Endothelial cell (in vitro differentiated cells): Measurements from ENCODE around the gene CBLL2. TPM values are rescaled to one million over a fixed set of nuclear protein-coding genes. Genes with fewer than 3 reads are reported as not detected.
"Not testable (repeated sequence)": the region's sequence is repeated elsewhere in the genome, so short reads cannot be mapped to it uniquely, and the experiment has no call there.

Experiments
- DNase-seq: peaks from one replicate; pipeline ENCODE4 v3.0.0; 2021; ENCODE audit warnings: low spot score
- H3K27ac Mint-ChIP-seq: one replicate; pipeline ENCODE4 v1.8.0; 2021; ENCODE audit warnings: mixed read lengths, inconsistent platforms; ENCODE audit not compliant: unreplicated experiment
- H3K27me3 Mint-ChIP-seq: one replicate; pipeline ENCODE4 v1.8.0; 2021; ENCODE audit warnings: mild to moderate bottlenecking, moderate library complexity, mixed read lengths, inconsistent platforms; ENCODE audit not compliant: unreplicated experiment
- H3K36me3 Mint-ChIP-seq: one replicate; pipeline ENCODE4 v1.8.0; 2021; ENCODE audit warnings: mild to moderate bottlenecking, low read depth, mixed read lengths, inconsistent platforms; ENCODE audit not compliant: unreplicated experiment
- H3K4me1 Mint-ChIP-seq: one replicate; pipeline ENCODE4 v1.8.0; 2021; ENCODE audit warnings: mild to moderate bottlenecking, mixed read lengths, inconsistent platforms; ENCODE audit not compliant: unreplicated experiment
- H3K4me3 Mint-ChIP-seq: one replicate; pipeline ENCODE4 v1.8.0; 2021; ENCODE audit warnings: mild to moderate bottlenecking, mixed read lengths, inconsistent platforms; ENCODE audit not compliant: unreplicated experiment
- H3K9me3 Mint-ChIP-seq: one replicate; pipeline ENCODE4 v1.8.0; 2021; ENCODE audit warnings: mixed read lengths, inconsistent platforms; ENCODE audit not compliant: unreplicated experiment
- total RNA-seq: library from RNA; stranded (reverse); fragmentation: NEBNext Ultra II Directional; extraction: Animal tissue kit (Norgen Biotek cat#: 25700); gene quantifications from one replicate; pipeline ENCODE4 v1.2.1, GENCODE V29; 2021; ENCODE audit not compliant: unreplicated experiment
- TF ChIP-seq, protein P1 (sequence below): fragments of 200-600 bp; sonication (generic); IDR thresholded peaks from one replicate; pipeline ENCODE4 v1.5.0; 2021; ENCODE audit warnings: antibody characterized with exemption; ENCODE audit not compliant: unreplicated experiment

Gene CBLL2
- total RNA-seq, 1 donor from 2014 or later, result not detected

DNA sequence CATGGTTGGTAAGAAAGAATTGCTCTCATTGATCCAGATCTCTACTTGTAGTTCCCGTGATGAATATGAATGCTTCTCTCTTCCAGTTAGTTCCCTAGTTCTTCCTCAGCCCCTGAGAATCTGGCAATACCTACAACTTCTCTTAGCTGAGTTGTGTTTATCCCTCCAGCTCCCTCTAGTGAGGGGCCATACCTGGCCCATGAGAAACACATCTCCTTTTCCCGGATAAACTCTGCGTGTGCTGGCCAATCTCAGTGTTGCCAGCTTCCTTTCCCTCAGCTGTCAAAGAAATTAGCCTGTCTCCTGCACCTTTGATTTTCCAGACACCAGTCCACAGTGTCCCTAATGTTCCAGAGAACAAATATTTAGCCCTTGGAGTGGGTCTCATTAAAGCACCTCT, 5.7 kb downstream of the CBLL2 start:
- Mint-ChIP-seq H3K27me3 (peaks cover 3% of the 10 kb centered on the region), H3K27ac (no peak overlapping the region), H3K4me3 (no peak overlapping the region), H3K9me3 (no peaks in the 10 kb centered on the region), H3K4me1 (no peaks in the 10 kb centered on the region), H3K36me3 (no peaks in the 10 kb centered on the region)
- DNase-seq, result no peak
- TF ChIP-seq, protein P1, sequence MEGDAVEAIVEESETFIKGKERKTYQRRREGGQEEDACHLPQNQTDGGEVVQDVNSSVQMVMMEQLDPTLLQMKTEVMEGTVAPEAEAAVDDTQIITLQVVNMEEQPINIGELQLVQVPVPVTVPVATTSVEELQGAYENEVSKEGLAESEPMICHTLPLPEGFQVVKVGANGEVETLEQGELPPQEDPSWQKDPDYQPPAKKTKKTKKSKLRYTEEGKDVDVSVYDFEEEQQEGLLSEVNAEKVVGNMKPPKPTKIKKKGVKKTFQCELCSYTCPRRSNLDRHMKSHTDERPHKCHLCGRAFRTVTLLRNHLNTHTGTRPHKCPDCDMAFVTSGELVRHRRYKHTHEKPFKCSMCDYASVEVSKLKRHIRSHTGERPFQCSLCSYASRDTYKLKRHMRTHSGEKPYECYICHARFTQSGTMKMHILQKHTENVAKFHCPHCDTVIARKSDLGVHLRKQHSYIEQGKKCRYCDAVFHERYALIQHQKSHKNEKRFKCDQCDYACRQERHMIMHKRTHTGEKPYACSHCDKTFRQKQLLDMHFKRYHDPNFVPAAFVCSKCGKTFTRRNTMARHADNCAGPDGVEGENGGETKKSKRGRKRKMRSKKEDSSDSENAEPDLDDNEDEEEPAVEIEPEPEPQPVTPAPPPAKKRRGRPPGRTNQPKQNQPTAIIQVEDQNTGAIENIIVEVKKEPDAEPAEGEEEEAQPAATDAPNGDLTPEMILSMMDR, result no peak

DNA sequence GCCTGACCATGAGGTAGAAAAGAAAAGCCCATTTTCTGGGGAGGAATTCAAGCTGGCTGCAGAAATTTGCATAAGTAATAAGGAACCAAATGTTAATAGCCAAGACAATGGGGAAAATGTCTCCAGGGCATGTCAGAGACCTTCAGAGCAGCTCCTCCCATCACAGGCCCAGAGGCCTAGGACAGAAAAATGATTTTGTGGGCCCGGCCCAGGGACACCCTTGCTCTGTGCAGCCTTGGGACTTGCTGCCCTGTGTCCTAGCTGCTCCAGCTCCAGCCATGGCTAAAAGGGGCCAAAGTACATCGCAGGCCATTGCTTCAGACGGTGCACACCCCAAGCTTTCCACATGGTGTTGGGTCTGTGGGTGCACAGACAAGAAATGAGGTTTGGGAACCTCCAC, 16.5 kb downstream of the CBLL2 start:
- H3K4me3 Mint-ChIP-seq, H3K36me3 Mint-ChIP-seq, H3K9me3 Mint-ChIP-seq, H3K27me3 Mint-ChIP-seq, H3K27ac Mint-ChIP-seq, H3K4me1 Mint-ChIP-seq, DNase-seq: not testable (repeated sequence)

DNA sequence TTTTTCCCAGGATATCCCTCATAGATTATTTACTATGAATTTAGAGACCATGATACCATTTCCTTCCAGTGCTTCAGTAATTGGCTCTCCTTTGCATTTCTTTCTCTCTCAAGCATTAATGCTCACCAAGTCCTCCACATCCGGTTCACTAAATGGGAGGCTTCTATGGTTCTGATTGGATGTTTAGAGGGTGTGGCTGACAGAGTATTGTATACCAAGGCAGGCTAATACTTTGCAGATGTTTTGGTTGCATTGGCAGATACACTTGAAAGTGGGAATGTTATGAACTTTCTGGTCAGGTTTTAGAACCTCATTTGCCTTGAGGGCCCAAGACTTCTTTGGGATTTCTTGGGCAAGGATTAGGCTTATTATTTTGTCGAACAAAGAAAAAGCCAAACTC, 24.2 kb downstream of the CBLL2 start:
- Mint-ChIP-seq H3K36me3 (no peaks in the 10 kb centered on the region), H3K27me3 (no peaks in the 10 kb centered on the region), H3K27ac (no peak overlapping the region), H3K9me3 (no peaks in the 10 kb centered on the region), H3K4me1 (no peaks in the 10 kb centered on the region), H3K4me3 (no peak overlapping the region)
- TF ChIP-seq, protein P1, result no peak
- DNase-seq, result no peak

DNA sequence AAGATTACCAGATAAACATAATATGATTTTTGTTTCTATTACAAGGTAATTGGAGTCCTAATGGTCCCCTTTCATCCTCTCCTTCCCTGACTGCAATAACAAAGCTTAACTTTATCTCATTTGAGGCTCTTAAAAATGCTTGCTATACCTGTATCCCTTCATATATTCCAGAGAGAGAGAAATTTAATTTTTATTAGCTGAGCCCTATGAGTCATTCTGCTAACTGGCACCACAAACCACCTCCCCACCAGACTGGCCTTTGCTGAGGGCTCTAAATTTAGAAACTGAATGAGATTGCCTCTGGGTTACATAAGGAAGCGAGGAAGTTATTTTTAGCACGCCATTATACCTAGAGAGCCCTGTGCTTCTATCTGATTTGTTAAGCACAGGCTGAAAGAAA, 27.4 kb downstream of the CBLL2 start:
- Mint-ChIP-seq H3K4me1 (no peaks in the 10 kb centered on the region), H3K4me3 (no peak overlapping the region), H3K9me3 (no peaks in the 10 kb centered on the region), H3K36me3 (no peaks in the 10 kb centered on the region), H3K27me3 (no peaks in the 10 kb centered on the region), H3K27ac (no peak overlapping the region)
- TF ChIP-seq, protein P1, result no peak
- DNase-seq, result no peak

DNA sequence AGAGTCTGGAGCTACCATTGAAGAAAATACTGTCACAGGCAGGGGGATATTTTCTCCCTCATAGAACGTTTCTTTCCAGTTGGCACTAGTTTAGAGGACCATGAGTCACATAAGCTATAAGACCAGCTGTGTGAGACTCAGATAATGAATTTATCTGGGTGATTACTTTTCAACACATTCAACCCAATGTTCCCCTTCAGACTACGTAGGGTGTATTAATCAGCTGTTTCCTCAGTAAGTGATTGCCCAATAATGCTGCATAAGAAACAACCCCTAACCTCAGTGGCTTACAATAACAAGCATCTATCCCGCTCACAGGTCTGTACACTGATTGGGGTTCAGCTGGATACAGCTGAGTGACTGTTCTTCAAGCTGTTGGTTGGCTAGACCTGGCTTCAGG, 38.1 kb downstream of the CBLL2 start:
- H3K9me3 Mint-ChIP-seq, result no peaks in the 10 kb centered on the region
- no peaks in the 10 kb centered on the region for H3K27me3 Mint-ChIP-seq
- DNase-seq, result no peak
- H3K4me3 Mint-ChIP-seq, result no peak overlapping the region
- no peaks in the 10 kb centered on the region for H3K4me1 Mint-ChIP-seq
- TF ChIP-seq, protein P1, result no peak
- no peak overlapping the region for H3K27ac Mint-ChIP-seq
- no peaks in the 10 kb centered on the region for H3K36me3 Mint-ChIP-seq

DNA sequence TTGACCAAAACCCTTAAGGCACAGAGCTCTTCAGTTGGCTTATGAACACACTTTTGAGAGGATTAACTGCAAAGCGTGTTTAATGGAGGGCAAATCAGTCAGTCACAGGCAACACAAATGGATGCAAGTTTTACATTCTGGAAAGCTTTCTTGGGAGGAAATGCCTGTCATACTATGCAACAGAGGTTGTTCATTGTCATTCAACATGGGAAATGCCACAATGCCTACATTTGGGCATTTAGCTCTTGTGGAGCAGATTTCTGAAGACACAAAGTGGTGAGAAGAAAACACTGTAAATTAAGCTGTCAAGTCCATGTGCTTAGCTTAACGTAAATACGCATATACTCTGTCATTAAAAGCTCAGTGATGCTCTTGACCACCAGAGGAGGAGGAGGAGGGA, 41.1 kb downstream of the CBLL2 start:
- H3K27ac Mint-ChIP-seq, result no peak overlapping the region
- H3K9me3 Mint-ChIP-seq, result no peaks in the 10 kb centered on the region
- H3K4me1 Mint-ChIP-seq, result no peaks in the 10 kb centered on the region
- H3K27me3 Mint-ChIP-seq, result no peaks in the 10 kb centered on the region
- DNase-seq, result no peak
- H3K36me3 Mint-ChIP-seq, result no peaks in the 10 kb centered on the region
- TF ChIP-seq, protein P1, result no peak
- no peak overlapping the region for H3K4me3 Mint-ChIP-seq
